GM21723 (cell line): ENCODE data around the gene RANGAP1.
"Not testable (repeated sequence)": the region's sequence is repeated elsewhere in the genome, so short reads cannot be mapped to it uniquely, and the experiment has no call there.

Experiments used
- ATAC-seq: cut with Tn5 transposase; IDR thresholded peaks from one replicate; pipeline ENCODE4 v1.9.1; 2021; ENCODE audit warnings: mild to moderate bottlenecking, moderate library complexity; ENCODE audit not compliant: unreplicated experiment

RANGAP1 gene

DNA sequence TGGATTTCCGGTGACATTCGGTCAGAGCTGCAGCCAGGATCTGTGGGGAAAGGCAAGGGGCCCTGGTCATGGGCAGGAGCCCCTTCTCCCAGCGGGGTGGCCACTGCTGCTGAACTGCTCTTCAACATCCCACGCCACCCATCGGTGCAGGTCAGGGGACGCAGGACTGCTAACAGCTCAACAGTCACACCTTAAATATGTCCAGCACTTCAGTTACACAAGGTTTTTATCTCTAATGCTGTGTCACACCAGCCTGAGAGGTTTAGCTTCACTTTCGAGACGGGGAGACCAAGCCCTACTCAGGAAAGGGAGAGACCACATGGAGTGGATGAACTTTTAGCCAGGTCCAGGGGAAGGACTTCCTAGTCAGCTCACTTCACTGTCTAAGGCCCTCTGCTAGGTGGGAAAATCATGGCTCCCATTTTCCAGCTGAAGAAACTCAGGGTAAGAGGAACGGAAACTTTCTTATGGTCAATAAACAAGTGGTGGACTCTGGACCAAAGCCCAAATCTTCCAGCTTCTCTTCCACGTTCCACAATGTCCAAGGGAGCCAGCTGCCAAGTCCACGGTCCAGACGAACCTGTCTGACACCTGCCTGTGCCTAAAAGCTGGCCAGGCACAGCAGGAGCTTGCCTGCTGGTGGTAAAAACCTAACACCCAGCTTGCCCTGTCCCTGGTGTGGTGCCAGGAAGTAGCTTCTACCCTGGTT is 24.3 kb downstream of the RANGAP1 start:
- no peak for ATAC-seq

DNA sequence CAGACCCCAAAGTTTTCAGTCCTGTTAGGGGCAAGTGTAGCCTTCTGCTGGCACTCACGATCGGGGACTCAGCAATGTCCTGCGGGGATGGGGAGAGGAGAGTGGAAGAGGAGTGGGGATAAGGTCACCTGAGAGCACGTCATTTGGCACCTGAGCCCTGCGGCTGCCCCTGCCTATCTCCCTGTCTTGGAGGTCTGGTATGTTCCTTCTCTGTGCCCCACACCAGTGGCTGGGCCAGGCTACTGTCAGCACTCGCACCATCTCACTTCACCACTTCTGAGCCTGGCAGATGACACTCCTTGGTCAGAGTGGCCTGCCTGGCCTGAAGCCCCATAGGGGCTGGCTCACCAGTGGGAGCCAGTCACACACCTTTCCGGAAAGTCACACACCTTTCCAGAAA is 25.1 kb downstream of the RANGAP1 start:
- ATAC-seq: no peak

DNA sequence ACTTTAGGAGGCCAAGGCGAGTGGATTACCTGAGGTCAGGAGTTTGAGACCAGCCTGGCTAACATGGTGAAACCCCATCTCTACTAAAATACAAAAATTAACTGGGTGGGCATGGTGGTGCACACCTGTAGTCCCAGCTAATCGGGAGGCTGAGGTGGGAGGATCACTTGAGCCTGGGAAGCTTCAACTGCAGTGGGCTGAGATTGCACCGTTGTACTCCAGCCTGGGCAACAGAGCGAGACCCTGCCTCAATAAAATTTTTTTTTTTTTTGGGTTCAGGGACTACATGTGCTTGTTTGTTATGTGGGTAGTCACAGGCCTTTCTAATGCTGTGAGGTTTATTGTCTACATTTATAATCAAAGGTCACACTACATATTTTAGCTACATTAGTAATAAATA is 26.2 kb downstream of the RANGAP1 start:
- not testable (repeated sequence) for ATAC-seq

DNA sequence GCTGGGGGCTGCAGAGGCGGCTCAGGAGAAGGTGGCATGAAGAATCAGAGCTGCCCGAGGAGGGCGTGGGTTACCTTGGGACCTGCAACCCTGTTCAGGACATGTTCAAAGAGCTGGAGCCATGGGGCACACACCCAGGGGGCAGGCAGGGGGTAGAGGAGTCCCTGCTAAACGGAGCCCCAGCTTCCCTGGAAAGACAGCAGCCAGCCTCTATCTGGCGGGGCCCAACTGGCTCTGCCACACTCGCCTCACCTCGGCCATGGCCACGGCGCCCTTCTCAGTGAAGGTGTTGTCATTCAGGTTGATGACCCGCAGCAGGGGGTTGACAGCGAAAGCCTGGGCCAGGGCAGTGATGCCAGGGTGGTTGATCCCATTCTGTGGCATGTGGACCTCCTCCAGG is 28.3 kb downstream of the RANGAP1 start:
- ATAC-seq: no peak

DNA sequence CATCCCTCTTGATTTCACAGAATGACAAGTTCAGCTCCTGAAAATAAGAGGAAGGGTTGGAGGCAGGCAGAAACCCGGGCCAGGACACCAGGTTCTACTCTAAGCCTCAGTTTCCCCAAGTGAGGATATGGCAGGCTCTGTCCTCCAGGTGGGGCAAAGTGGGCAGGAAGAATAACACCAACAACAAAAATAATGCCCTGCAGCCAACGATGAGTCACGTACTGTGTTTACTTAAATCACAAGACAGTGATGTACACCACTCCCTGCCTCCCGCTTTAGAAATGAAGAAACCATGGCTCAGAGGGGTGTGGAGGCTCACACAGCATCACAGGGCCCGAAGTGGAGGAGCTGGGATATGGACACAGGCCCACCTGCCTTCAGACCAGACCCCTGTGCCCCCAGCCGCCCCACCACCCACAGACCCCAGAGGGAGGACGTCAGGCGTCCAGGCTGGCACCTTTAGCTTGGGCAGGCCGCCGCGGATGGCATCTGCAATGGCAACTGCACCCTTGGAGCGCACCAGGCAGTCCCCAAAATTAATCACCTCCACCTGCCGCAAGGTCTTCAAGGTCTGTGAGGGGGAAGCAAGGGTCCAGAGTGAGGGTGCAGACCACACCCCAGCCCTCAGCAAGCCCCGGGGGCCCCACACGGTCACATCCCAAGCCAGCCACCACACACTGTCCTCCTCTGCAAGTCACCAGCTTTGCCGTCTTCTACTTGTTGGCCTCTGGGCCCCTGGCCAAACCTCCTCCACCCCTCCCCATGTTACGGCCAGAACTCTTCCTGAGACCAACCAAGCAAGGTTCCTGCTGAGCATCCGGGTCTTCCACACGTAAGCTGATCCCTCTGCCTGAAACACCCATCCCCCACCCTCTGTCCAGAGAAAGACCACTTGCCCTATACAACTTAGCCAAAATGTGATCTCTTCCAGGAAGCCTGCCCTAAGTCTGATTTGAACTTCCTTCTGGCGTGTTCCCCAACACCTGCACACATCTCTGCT is 29.4 kb downstream of the RANGAP1 start:
- ATAC-seq: no peak

DNA sequence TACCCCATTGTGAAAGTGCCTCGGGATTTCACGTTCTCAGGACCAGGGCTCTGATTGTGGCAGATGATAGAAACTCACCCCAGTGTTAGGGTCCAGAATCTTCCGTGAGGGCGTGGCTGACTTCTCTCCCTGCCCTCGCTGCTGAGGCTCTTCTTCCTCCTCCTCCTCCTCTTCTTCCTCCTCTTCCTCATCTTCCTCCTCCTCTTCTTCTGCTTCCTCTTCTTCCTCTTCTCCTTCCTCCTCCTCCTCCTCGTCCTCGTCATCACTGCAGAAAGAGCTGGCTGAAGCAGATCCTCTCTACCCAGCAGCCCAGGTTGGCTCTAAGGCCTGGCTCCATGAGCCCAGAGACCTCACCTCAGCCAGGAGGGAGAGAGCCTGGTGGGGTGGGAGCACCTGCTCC is 31.8 kb downstream of the RANGAP1 start:
- no peak for ATAC-seq

DNA sequence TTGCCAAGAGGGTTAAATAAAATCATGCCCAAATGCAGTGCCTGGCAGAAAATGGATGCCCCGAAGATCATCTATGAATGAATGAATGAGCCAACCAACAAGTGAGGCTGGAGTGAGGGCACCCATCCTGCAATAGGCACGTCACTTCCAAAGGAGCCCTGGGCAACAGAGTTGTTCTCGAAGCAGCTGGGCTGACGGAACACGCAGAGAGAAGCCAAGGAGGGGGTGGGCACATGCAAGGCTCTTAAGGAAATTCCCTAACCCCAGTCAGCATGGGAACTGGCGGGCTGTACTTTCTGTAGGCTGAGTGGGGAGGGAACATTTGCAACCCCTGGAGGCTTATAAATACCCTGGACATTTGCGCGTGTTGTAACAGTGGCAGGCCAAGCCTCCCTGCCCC is 33.6 kb downstream of the RANGAP1 start:
- no peak for ATAC-seq

DNA sequence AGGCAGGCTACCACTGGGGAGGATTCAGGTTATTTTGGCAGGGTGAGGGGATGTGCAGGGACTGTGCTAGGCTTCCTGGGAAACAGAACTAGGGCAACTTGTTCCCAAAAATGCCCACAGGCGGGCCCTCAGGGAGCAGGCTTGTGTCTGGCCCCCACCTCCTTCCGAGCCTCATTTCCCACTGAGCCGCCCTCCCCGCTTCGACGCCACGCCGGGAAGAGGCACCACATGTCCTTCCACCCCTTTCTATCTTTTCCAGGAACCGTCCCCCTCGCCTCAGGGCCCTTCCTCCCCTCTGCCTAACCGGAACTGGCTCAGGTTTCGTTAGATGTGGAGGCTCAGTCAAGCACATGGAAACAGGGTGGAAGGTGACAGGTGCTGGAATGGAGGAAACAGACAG is 35.9 kb downstream of the RANGAP1 start:
- no peak for ATAC-seq

DNA sequence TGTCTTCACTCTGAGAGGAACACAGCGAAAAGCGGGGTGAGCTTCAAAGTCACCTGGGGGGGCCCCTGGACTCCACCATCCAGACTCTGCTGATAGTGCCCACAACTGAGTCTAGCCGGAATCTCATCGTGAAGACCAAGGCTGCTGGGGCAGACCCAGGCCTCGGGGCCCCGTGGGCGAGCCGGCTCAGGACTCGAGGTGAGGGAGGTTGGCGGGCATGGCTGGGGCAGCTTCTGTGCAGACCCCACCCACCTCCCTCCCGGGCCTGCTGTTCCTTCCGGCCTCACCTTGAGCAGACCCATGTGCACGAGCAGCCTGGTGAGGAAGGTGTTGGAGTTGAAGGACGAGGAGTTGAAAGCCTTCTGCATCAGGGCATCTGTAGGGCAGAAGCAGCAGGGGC is 36.5 kb downstream of the RANGAP1 start:
- ATAC-seq: no peak

DNA sequence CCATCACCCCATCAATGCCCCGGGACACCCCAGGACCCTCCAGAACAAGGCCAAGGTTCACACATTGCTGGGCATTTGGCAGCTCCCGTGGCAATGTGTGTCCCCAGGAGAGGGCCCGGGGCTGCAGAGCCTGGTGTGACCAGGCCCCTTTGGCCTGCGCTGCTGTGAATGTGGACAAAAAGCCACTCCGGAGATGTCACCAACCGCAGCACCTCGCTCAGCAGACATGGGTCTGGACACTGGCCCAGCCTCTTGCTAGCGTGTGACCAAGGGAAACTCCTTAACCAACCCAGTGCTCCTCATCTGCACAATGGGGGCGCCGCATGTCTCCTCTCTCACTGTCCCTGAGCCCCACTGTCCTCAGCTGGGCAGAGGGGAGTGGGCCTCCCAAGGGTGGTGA is 37.2 kb downstream of the RANGAP1 start:
- ATAC-seq: no peak

DNA sequence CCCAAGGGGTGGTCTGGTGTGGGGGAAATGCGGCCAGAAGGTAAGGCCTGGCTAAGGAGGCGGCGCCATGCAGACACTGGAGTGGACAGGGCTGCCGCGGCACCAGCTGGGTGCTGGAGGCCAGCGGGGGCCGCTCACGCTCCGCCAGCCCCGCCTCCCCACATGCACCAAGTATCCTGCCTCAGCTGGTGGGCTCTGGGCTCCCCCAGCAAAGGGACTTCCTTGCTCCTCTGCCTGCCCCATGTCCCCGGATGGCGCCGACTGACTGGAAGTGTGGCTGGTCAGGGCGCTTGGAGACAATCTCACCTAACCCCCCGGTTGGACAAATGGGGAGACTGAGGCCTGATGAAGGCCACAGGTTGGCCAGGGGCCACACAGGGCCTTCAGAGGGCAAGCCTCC is 37.7 kb downstream of the RANGAP1 start:
- ATAC-seq: no peak

DNA sequence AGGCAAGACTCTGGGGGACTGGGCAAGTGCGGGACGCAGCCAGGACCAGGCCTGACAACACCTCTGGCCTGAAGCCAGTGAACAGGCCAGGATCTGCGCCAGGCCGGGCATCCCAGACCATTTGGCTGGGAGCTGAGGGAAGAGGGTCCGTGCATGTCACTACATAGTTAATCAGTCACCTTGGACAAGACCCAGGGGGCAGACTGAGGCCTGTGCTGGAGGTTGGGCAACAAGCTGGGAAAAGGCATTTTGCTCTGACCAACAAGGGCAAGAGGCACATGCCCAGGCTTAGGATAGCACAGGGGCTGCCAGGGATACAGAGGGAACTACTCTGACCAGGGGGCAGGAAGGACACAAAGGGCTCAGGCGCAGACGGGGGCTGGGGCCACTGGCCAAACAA is 38.3 kb downstream of the RANGAP1 start:
- ATAC-seq: no peak

DNA sequence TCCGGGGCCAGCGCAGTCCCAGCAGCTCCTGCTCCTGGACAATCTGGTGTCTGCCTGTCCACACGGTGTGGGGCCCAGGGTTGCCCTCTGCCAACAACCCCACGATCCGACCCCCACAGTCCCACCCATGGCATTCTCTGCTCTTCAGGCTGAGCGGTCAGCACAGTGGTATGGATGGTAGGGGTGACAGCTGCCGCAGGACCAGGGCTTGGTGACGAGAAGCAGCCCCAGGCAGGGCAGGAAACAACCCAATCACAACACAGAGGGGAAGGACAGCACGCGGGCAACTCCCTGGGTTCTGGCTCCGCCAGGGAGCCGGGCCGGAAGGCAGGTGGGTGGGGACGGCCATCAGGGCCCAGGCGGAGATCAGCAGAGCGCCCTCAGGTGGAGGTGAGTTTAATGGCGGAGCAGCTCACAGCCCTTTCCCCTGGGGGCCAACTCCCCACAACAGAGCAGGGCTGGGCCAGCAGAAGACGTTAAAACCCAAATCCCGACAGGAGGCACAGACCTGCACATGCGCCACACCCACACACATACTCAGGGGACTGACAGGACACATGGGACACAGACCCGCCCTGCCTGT is 40.0 kb downstream of the RANGAP1 start:
- no peak for ATAC-seq

DNA sequence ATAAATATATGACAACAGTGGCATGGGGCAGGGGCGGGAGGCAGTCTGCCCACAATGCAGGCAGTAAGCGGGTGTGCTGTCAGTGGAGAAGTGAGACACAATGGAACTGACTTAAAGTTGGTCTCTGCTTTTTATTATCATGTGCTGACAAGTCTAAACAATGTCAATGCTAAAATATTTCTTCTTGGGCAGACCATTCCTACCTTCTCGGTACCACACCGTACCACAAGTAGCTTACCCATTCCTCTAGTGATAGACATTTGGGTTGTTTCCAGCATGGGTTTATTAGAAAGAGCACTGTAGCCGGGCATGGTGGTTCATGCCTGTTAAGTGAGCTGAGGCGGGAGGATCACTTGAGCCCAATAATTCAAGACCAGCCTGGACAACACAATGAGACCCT is 42.6 kb downstream of the RANGAP1 start:
- no peak for ATAC-seq

DNA sequence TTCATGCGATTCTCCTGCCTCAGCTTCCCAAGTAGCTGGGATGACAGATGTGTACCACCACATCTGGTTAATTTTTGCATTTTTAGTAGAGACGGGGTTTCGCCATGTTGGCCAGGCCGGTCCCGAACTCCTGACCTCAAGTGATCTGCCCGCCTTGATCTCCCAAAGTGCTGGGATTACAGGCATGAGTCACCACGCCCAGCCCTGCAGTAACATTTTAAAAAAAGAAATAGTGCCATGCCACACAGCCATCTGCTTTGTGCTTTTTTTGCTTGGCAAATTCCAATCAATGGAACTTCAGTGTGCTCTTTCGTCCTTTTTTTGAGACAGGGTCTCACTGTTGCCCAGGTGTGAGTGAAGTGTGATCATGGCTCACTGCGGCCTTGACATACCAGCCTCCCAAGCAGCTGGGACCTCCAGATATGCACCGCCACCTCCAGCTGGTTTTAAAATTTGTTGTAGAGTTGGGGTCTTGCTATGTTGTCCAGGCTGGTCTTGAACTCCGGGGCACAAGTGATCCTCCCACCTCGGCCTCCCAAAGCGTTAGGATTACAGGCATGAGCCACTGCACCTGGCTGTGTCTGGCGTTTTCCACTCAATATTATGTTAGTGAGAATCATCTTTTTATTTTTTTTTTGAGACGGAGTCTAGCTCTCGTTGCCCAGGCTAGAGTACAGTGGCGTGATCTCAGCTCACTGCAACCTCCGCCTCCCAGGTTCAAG is 43.4 kb downstream of the RANGAP1 start:
- no peak for ATAC-seq

DNA sequence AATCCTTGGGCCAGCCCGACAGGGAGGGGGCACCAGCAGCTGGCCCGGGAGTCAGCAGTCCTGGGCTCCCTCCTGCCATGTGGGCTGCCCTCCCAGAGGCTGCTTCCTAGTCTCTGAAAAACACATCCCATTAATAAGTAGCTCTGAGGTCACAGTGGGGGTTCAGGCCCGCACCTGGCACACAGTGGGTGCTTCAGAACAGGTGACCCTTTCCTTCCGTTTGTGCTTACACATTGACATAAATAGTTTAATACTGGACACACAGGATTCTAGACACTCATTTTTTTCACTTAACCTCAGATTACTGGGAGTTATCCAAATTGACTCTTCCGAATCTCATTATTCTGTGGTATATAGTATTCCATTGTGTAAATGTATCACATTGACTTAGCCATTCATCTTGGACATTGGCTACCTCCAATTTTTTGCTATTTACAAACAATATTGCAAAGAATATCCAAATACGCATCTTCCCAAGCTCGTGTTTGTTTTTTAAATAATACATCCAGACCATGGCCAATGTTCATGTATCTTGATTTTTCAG is 44.8 kb downstream of the RANGAP1 start:
- no peak for ATAC-seq

DNA sequence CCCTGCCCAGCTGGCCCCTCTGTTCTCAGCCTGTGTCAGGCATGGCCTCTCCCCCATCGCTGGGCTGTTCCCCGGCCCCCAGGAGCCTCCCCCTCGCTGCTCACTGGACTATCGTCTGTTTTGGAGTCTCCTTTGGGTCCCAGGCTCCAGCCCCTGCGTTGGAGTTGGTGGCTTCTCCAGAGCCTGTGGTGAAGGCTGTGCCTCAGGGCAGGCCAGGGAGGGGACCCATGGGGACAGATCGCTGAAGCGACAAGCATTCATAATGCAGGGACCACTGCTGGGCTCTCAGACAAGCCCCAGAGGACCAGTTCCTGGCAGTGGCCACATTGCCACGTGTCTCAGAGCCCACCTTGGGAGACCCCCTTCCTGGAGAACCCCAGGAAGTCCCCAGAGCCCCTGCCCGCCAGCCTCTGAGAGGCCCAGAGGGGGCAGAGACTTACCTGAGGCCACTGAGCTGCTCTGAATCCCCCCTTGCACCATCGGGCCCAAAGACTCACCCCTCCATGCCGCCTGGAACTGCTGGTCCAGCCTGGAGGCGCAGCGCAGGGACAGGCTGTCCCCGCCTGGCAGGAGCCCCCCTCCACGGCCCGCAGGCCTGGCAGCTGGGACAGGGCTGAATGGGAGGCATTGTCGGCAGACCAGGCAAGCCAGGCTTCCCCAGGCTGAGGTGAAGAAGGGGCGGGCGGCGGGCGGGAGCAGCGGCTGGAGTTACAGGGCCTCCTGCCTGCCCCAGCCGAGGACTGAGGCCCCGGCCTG is 45.4 kb downstream of the RANGAP1 start, which contains the start of gene CHADL:
Gene CHADL, minus strand, starts transcription at position 555 of the 756 bp plus-strand sequence. Its CDS starts 50 bp downstream, at position 505.
- no peak for ATAC-seq

DNA sequence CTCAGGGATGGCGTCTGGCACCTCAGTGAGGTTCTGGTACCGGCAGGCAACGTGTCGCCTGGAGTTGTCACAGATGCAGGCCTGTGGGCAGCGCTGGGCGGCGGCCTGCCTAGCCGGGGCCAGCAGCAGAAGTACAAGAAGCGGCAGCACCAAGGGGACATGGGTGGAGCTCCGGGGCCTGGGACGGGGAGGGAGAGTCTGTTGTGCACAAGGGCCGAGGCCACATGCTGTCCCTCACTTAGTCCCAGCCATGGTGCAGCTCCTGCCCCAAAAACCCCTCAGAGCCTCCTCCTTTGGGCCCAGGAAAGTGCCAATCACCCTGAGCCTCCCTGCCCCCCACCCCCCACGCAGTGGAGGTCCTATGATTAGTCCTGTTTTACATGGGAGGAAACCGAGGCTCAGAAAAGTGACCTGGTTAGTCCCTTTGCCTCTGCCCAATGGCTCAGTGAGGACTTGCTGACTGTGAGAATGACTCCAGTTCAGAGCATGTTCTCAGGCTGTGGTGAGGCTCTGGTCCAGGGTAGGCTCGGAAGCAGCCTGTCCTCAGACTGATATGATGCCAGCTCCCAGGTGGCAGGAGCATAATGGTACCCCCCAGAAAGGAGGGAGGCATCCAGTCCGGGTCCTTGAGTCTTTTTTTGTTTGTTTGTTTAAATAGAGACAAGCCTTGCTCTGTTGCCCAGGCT is 46.4 kb downstream of the RANGAP1 start:
- no peak for ATAC-seq
